Smooth muscle cell (in vitro differentiated cells): ENCODE data around the gene E2F4. TPM values are rescaled to one million over a fixed set of nuclear protein-coding genes. Genes with fewer than 3 reads are reported as not detected.

ENCODE experiments used
- DNase-seq: peaks from one replicate; lab custom pipeline; 2025; ENCODE audit not compliant: unreplicated experiment; lab: John Stamatoyannopoulos, UW
- H2AFZ ChIP-seq: fragments of 200-600 bp; sonication (generic); 2 replicates; pipeline ENCODE4 v1.6.0; 2016; ENCODE audit warnings: antibody characterized with exemption, low read depth, mild to moderate bottlenecking
- H3F3A ChIP-seq: fragments of 200-600 bp; sonication (generic); 2 replicates; pipeline ENCODE4 v1.6.0; 2017; ENCODE audit warnings: antibody characterized with exemption, low read depth
- H3K27ac ChIP-seq: fragments of 200-600 bp; sonication (generic); 2 replicates; pipeline ENCODE4 v1.5.1; 2016; ENCODE audit warnings: low read depth, mild to moderate bottlenecking
- H3K27me3 ChIP-seq: fragments of 200-600 bp; sonication (generic); 2 replicates; pipeline ENCODE4 v1.6.1; 2016; ENCODE audit warnings: low read depth, mild to moderate bottlenecking
- H3K36me3 ChIP-seq: fragments of 200-600 bp; sonication (generic); 2 replicates; pipeline ENCODE4 v1.5.1; 2016; ENCODE audit warnings: low read depth
- H3K4me1 ChIP-seq: fragments of 200-600 bp; sonication (generic); 2 replicates; pipeline ENCODE4 v1.5.1; 2016; ENCODE audit warnings: low read depth
- H3K4me2 ChIP-seq: fragments of 200-600 bp; sonication (generic); 2 replicates; pipeline ENCODE4 v1.6.0; 2016; ENCODE audit warnings: mild to moderate bottlenecking
- H3K4me3 ChIP-seq: fragments of 200-600 bp; sonication (generic); 2 replicates; pipeline ENCODE4 v1.5.1; 2016; ENCODE audit warnings: mild to moderate bottlenecking
- H3K79me2 ChIP-seq: fragments of 200-600 bp; sonication (generic); 2 replicates; pipeline ENCODE4 v1.6.0; 2016; ENCODE audit warnings: low read depth, mild to moderate bottlenecking
- H3K9ac ChIP-seq: fragments of 200-600 bp; sonication (generic); 2 replicates; pipeline ENCODE4 v1.6.0; 2016; ENCODE audit warnings: low read depth
- H3K9me3 ChIP-seq: fragments of 200-600 bp; sonication (generic); replicated peaks from 2 replicates; pipeline ENCODE4 v1.5.1; 2016; ENCODE audit warnings: low read depth
- H4K20me1 ChIP-seq: fragments of 200-600 bp; sonication (generic); 2 replicates; pipeline ENCODE4 v1.6.0; 2016; ENCODE audit warnings: low read depth
- whole genome bisulfite sequencing: methylation state at CpG from one replicate; pipeline ENCODE4 v1.1.7; 2016; ENCODE audit warnings: low lambda C conversion rate; 5-methylcytosine and 5-hydroxymethylcytosine counted together
- polyA plus RNA-seq: library from polyadenylated mRNA; unstranded; fragments of >200 nt; fragmentation: Nextera tagmentation; extraction: Ambion mirVana; gene quantifications from 2 replicates; pipeline ENCODE4 v1.2.1, GENCODE V29; 2016
- total RNA-seq: library from RNA; depleted of rRNA; stranded (reverse); fragments of >200 nt; gene quantifications from 2 replicates; pipeline ENCODE4 v1.2.3, GENCODE V29; 2014
- TF ChIP-seq, protein P1 (sequence below): fragments of 200-600 bp; sonication (generic); IDR thresholded peaks from 2 replicates; pipeline ENCODE4 v1.5.1; 2017; ENCODE audit warnings: borderline replicate concordance, mild to moderate bottlenecking, antibody characterized with exemption; ENCODE audit not compliant: insufficient read depth, poor library complexity, severe bottlenecking

The E2F4 gene
- total and polyA plus RNA-seq, 2 experiments from 2014 or later = 49.9 to 53.8 TPM

DNA sequence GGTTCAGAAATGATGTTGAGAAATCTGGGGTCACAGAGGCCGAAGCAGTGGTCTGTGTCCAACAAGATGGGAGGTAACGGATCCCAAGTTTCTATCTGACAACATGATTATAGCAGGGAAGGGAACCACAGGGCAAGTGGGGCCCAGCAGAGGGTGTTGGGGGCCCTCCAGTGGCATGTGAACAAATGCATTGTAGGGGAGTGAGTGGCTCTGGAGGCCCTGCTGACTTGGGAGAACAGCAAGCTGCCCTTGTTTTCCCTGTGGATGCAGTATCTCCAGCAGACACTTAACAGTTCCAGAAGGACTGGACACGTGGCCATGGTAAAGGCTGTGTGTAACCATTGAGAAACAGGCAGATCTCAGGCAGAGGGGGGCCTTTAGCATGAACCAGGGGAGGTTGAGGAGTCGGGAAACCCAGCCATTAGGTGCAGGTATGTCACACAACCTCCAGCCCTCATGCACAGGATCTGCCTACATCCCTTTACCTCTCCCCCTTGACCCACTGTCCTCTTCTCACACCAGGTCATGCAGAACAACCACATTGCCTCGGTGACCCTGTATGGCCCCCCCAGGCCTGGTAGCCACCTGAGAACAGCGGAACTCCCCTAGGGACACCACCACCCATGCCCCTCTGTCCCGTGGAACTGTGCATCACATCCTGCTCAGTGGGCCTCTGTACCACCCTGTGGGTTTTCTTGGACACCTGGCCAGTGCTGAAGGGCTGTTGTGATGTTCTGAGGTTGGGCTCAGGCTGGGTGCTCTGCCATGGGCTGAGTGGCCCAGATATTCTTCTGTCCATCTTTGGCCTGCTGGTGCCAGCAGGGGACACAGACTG lies 45.2 kb upstream of the E2F4 start:
- H3K4me2 ChIP-seq = no peak overlapping the region
- no peaks in the 10 kb centered on the region for H3K79me2 ChIP-seq
- no peaks in the 10 kb centered on the region for H3K4me1 ChIP-seq
- peaks cover 4% of the 10 kb centered on the region for H3K36me3 ChIP-seq
- 93% methylated on average over 7 of the region's 7 CpGs for WGBS
- no peaks in the 10 kb centered on the region for H3K9me3 ChIP-seq
- H2AFZ ChIP-seq = no peak overlapping the region
- peaks cover 15% of the 10 kb centered on the region for H4K20me1 ChIP-seq
- no peak overlapping the region for H3K4me3 ChIP-seq
- TF ChIP-seq, protein P1, sequence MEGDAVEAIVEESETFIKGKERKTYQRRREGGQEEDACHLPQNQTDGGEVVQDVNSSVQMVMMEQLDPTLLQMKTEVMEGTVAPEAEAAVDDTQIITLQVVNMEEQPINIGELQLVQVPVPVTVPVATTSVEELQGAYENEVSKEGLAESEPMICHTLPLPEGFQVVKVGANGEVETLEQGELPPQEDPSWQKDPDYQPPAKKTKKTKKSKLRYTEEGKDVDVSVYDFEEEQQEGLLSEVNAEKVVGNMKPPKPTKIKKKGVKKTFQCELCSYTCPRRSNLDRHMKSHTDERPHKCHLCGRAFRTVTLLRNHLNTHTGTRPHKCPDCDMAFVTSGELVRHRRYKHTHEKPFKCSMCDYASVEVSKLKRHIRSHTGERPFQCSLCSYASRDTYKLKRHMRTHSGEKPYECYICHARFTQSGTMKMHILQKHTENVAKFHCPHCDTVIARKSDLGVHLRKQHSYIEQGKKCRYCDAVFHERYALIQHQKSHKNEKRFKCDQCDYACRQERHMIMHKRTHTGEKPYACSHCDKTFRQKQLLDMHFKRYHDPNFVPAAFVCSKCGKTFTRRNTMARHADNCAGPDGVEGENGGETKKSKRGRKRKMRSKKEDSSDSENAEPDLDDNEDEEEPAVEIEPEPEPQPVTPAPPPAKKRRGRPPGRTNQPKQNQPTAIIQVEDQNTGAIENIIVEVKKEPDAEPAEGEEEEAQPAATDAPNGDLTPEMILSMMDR = no peak
- H3F3A ChIP-seq = no peaks in the 10 kb centered on the region
- H3K27me3 ChIP-seq = no peaks in the 10 kb centered on the region
- no peak overlapping the region for H3K27ac ChIP-seq
- no peak overlapping the region for H3K9ac ChIP-seq
- no peak for DNase-seq

DNA sequence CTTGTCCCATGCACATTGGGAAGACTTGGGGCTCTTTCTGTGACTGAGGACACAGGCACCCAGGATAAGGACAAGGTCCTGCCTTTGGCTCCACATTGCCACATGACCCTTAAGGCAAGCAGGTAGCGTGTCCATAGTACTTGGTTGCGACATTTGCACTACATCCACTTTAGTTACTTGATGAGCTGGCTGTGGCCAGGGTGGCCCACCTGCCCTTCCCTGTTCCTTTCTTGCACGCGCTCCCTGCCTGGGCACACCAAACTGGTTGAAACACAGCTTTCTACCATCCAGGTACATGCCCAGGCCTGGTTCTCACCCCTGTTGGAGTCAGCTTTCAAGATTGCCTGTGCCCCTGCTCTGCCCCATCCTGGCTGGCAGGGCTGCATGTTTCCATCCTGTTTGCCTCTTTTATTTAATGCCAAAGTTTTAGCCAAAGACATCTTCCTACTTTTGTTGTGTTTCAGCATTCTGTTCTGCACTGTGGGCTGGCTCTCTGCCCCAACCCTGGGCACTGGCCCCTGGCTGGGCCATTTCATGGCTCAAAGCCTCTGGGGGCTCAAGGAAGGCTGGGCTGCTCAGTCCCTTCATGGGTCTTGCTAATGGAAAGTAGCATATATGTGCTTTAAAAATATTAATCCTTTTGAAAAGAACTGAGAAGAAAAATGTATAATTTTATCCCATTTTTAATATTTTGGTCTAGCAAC lies 44.4 kb upstream of the E2F4 start:
- Histone ChIP-seq H3K4me3 (no peak overlapping the region), H3K36me3 (peaks cover 4% of the 10 kb centered on the region), H3K79me2 (no peaks in the 10 kb centered on the region), H3K4me2 (no peak overlapping the region), H3K9ac (no peak overlapping the region), H3K27ac (peak overlapping the region; percentile 26), H2AFZ (no peak overlapping the region), H3K4me1 (no peaks in the 10 kb centered on the region), H3K27me3 (no peaks in the 10 kb centered on the region), H3K9me3 (no peaks in the 10 kb centered on the region), H4K20me1 (peaks cover 15% of the 10 kb centered on the region), H3F3A (no peaks in the 10 kb centered on the region)
- WGBS = 93% methylated on average over 4 of the region's 4 CpGs
- no peak for DNase-seq
- TF ChIP-seq, protein P1 = no peak

DNA sequence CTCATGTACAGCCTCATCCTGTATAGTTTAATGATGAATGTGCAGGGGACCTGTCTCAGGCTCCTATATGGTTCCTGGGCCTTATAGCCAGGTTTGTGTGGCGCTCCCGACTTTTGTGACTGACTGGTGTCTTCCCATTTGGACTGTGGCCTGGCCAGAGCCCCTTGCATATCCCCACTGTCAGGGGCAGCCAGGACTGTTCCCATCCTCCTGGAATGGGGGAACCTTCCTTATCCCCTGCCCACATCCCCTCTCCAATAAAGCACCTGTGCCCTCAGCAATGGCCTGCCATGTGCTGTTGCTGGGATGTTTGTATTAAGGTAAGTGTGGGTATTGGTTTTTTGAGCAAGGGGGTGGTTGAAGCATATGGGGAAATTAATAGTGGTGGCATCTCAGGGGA lies 43.7 kb upstream of the E2F4 start:
- peaks cover 15% of the 10 kb centered on the region for H4K20me1 ChIP-seq
- peaks cover 4% of the 10 kb centered on the region for H3K36me3 ChIP-seq
- H3K4me3 ChIP-seq = no peak overlapping the region
- H3F3A ChIP-seq = no peaks in the 10 kb centered on the region
- H3K27me3 ChIP-seq = no peaks in the 10 kb centered on the region
- no peak overlapping the region for H3K27ac ChIP-seq
- H3K4me2 ChIP-seq = no peak overlapping the region
- no peaks in the 10 kb centered on the region for H3K79me2 ChIP-seq
- H3K4me1 ChIP-seq = no peaks in the 10 kb centered on the region
- whole genome bisulfite sequencing = 100% methylated on average over 2 of the region's 2 CpGs
- TF ChIP-seq, protein P1 = no peak
- DNase-seq = no peak
- H3K9me3 ChIP-seq = no peaks in the 10 kb centered on the region
- H2AFZ ChIP-seq = no peak overlapping the region
- H3K9ac ChIP-seq = no peak overlapping the region
